ENCODE results near the gene FAM98C. TPM values are rescaled to one million over a fixed set of nuclear protein-coding genes. Genes with fewer than 3 reads are reported as not detected.
"Not testable (repeated sequence)": the region's sequence is repeated elsewhere in the genome, so short reads cannot be mapped to it uniquely, and the experiment has no call there.

The FAM98C gene
- total RNA-seq, 6 donors from 2014 or later: 16.0 to 75.4 (median 24.2) TPM

- ATAC-seq (ENCODE audit: low FRiP score in 2 of 2): no peak
- H3K27me3 ChIP-seq: peaks cover 0 to 26% (median under 1%) of the 10 kb centered on the region in 4 donors
- H3K27ac ChIP-seq: no peak overlapping the region
- H3K4me3 ChIP-seq: no peak overlapping the region
- peaks cover 8 to 17% (median 12%) of the 10 kb centered on the region in 4 donors for H3K4me1 ChIP-seq
- H3K36me3 ChIP-seq: peaks cover 0 to 14% (median 3%) of the 10 kb centered on the region in 4 donors
- WGBS, 2 donors: 76 to 80% methylated on average over 3 of the region's 3 CpGs
- no peaks in the 10 kb centered on the region for H3K9me3 ChIP-seq
- TF ChIP-seq POLR2A (IDR thresholded peaks at IDR 0.05): no peak
- TF ChIP-seq, protein P1, sequence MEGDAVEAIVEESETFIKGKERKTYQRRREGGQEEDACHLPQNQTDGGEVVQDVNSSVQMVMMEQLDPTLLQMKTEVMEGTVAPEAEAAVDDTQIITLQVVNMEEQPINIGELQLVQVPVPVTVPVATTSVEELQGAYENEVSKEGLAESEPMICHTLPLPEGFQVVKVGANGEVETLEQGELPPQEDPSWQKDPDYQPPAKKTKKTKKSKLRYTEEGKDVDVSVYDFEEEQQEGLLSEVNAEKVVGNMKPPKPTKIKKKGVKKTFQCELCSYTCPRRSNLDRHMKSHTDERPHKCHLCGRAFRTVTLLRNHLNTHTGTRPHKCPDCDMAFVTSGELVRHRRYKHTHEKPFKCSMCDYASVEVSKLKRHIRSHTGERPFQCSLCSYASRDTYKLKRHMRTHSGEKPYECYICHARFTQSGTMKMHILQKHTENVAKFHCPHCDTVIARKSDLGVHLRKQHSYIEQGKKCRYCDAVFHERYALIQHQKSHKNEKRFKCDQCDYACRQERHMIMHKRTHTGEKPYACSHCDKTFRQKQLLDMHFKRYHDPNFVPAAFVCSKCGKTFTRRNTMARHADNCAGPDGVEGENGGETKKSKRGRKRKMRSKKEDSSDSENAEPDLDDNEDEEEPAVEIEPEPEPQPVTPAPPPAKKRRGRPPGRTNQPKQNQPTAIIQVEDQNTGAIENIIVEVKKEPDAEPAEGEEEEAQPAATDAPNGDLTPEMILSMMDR (IDR thresholded peaks at IDR 0.05): no peak
- no peak for TF ChIP-seq POLR2AphosphoS5 (IDR thresholded peaks at IDR 0.05)
- TF ChIP-seq EP300 (IDR thresholded peaks at IDR 0.05): no peak
- DNase-seq: no peak
These were observed 1.7 kb upstream of the FAM98C start for GRCh38 chr19:38401148-38401547.

GRCh38 chr19:38402623-38402966, 298 bp upstream of the FAM98C start:
- H3K27me3 ChIP-seq: peaks cover 0 to 11% (median 0%) of the 10 kb centered on the region in 4 donors
- peak overlapping the region in 2 of 4 donors; percentile 93 to 95 for H3K27ac ChIP-seq
- ATAC-seq (ENCODE audit: low FRiP score in 2 of 2): peak in 1 of 2 donors; percentile 0
- H3K9me3 ChIP-seq: no peaks in the 10 kb centered on the region
- peaks cover 0 to 29% (median 9%) of the 10 kb centered on the region in 4 donors for H3K36me3 ChIP-seq
- 7% methylated on average over 17 to 18 of the region's 18 CpGs for WGBS, 2 donors
- TF ChIP-seq POLR2A (IDR thresholded peaks at IDR 0.05) (no peak), EP300 (IDR thresholded peaks at IDR 0.05) (no peak), POLR2AphosphoS5 (IDR thresholded peaks at IDR 0.05) (no peak)
- H3K4me3 ChIP-seq: peak overlapping the region; percentile 4 to 98 (median 80)
- H3K4me1 ChIP-seq: peaks cover 8 to 17% (median 12%) of the 10 kb centered on the region in 4 donors
- no peak for DNase-seq

GRCh38 chr19:38404858-38405257, 2.0 kb downstream of the FAM98C start:
- no peak for TF ChIP-seq POLR2AphosphoS5 (IDR thresholded peaks at IDR 0.05)
- TF ChIP-seq, protein P1 (IDR thresholded peaks at IDR 0.05): no peak
- TF ChIP-seq POLR2A (IDR thresholded peaks at IDR 0.05): no peak
- no peak for TF ChIP-seq EP300 (IDR thresholded peaks at IDR 0.05)
- DNase-seq (no peak), ATAC-seq (ENCODE audit: low FRiP score in 2 of 2) (no peak)
- Histone ChIP-seq H3K4me3 (no peak overlapping the region), H3K36me3 (peaks cover 0 to 42% (median 11%) of the 10 kb centered on the region in 4 donors), H3K4me1 (peaks cover 8 to 17% (median 12%) of the 10 kb centered on the region in 4 donors), H3K27ac (no peak overlapping the region), H3K9me3 (no peaks in the 10 kb centered on the region), H3K27me3 (no peaks in the 10 kb centered on the region)
- 92 to 95% methylated on average over 6 of the region's 6 CpGs for WGBS, 2 donors

GRCh38 chr19:38405276-38405675, 2.4 kb downstream of the FAM98C start:
- no peak for DNase-seq

GRCh38 chr19:38409631-38410133, 6.8 kb downstream of the FAM98C start:
- WGBS, 2 donors: 66 to 73% methylated on average over 7 of the region's 7 CpGs
- H3K36me3 ChIP-seq: peaks cover 0 to 45% (median 12%) of the 10 kb centered on the region in 4 donors
- H3K4me1 ChIP-seq: peaks cover 0 to under 1% (median 0%) of the 10 kb centered on the region in 4 donors
- H3K27ac ChIP-seq: no peak overlapping the region
- ATAC-seq (ENCODE audit: low FRiP score in 2 of 2): peak in 1 of 2 donors; percentile 55
- H3K4me3 ChIP-seq: no peak overlapping the region
- H3K9me3 ChIP-seq: no peaks in the 10 kb centered on the region
- no peak for DNase-seq
- H3K27me3 ChIP-seq: no peaks in the 10 kb centered on the region
- TF ChIP-seq POLR2AphosphoS5 (IDR thresholded peaks at IDR 0.05) (no peak), POLR2A (IDR thresholded peaks at IDR 0.05) (no peak), EP300 (IDR thresholded peaks at IDR 0.05) (no peak)
- TF ChIP-seq, protein P1 (IDR thresholded peaks at IDR 0.05): no peak

More at GRCh38 chr19:38405276-38405675, 2.4 kb downstream of the FAM98C start:
- Histone ChIP-seq H3K4me1 (peaks cover 8 to 17% (median 12%) of the 10 kb centered on the region in 4 donors), H3K27me3 (no peaks in the 10 kb centered on the region), H3K36me3 (peaks cover 0 to 42% (median 11%) of the 10 kb centered on the region in 4 donors), H3K27ac (no peak overlapping the region), H3K9me3 (no peaks in the 10 kb centered on the region), H3K4me3 (no peak overlapping the region)
- no peak for TF ChIP-seq EP300 (IDR thresholded peaks at IDR 0.05)
- TF ChIP-seq, protein P1 (IDR thresholded peaks at IDR 0.05): no peak
- no peak for ATAC-seq (ENCODE audit: low FRiP score in 2 of 2)
- WGBS, 2 donors: 87 to 97% methylated on average over 8 of the region's 8 CpGs

- DNase-seq; H3K4me3 ChIP-seq; H3K4me1 ChIP-seq; H3K27ac ChIP-seq; H3K27me3 ChIP-seq; ATAC-seq (ENCODE audit: low FRiP score in 2 of 2); H3K9me3 ChIP-seq: not testable (repeated sequence)
- H3K36me3 ChIP-seq: peaks cover 0 to 38% (median 11%) of the 10 kb centered on the region in 4 donors
- WGBS, 2 donors: 80 to 90% methylated on average over 6 of the region's 6 CpGs
These were observed 7.5 kb downstream of the FAM98C start for GRCh38 chr19:38410407-38410806.

All from upper lobe of left lung (tissue), 6 donors.